Measurements from ENCODE around the gene CRCP. TPM values are rescaled to one million over a fixed set of nuclear protein-coding genes. Genes with fewer than 3 reads are reported as not detected.
"Not testable (repeated sequence)": the region's sequence is repeated elsewhere in the genome, so short reads cannot be mapped to it uniquely, and the experiment has no call there.

Gene CRCP
- polyA plus RNA-seq, 3 donors, result 24.5 to 28.9 (median 25.2) TPM

- no peak for DNase-seq (ENCODE audit: low read depth in 3 of 3, low spot score in 2 of 3)
Measured at GRCh38 chr7:66105263-66105748, 9.3 kb upstream of the CRCP start.

GRCh38 chr7:66108410-66108809, 6.2 kb upstream of the CRCP start:
- DNase-seq (ENCODE audit: low read depth in 3 of 3, low spot score in 2 of 3), result not testable (repeated sequence)

- no peak for DNase-seq (ENCODE audit: low read depth in 3 of 3, low spot score in 2 of 3)
Measured at GRCh38 chr7:66110856-66111255, 3.8 kb upstream of the CRCP start.

- not testable (repeated sequence) for DNase-seq (ENCODE audit: low read depth in 3 of 3, low spot score in 2 of 3)
Measured at GRCh38 chr7:66116680-66117420, 2.2 kb downstream of the CRCP start.

- no peak for DNase-seq (ENCODE audit: low read depth in 3 of 3, low spot score in 2 of 3)
Measured at GRCh38 chr7:66118603-66119002, 4.0 kb downstream of the CRCP start.

- no peak for DNase-seq (ENCODE audit: low read depth in 3 of 3, low spot score in 2 of 3)
Measured at GRCh38 chr7:66119245-66119850, 4.7 kb downstream of the CRCP start.

GRCh38 chr7:66123175-66123528, 8.5 kb downstream of the CRCP start:
- DNase-seq (ENCODE audit: low read depth in 3 of 3, low spot score in 2 of 3), result no peak

- not testable (repeated sequence) for DNase-seq (ENCODE audit: low read depth in 3 of 3, low spot score in 2 of 3)
Measured at GRCh38 chr7:66124569-66124861, 9.9 kb downstream of the CRCP start.

GRCh38 chr7:66125052-66125694, 10.5 kb downstream of the CRCP start:
- DNase-seq (ENCODE audit: low read depth in 3 of 3, low spot score in 2 of 3), result no peak

- DNase-seq (ENCODE audit: low read depth in 3 of 3, low spot score in 2 of 3), result not testable (repeated sequence)
Measured at GRCh38 chr7:66125781-66126352, 11.2 kb downstream of the CRCP start.

- not testable (repeated sequence) for DNase-seq (ENCODE audit: low read depth in 3 of 3, low spot score in 2 of 3)
Measured at GRCh38 chr7:66127172-66127571, 12.5 kb downstream of the CRCP start.

GRCh38 chr7:66138994-66139752, 24.5 kb downstream of the CRCP start:
- no peak for DNase-seq (ENCODE audit: low read depth in 3 of 3, low spot score in 2 of 3)

GRCh38 chr7:66140924-66141323, 26.3 kb downstream of the CRCP start:
- DNase-seq (ENCODE audit: low read depth in 3 of 3, low spot score in 2 of 3), result no peak

GRCh38 chr7:66142334-66142733, 27.7 kb downstream of the CRCP start:
- no peak for DNase-seq (ENCODE audit: low read depth in 3 of 3, low spot score in 2 of 3)

- no peak for DNase-seq (ENCODE audit: low read depth in 3 of 3, low spot score in 2 of 3)
Measured at GRCh38 chr7:66142996-66143395, 28.3 kb downstream of the CRCP start.

GRCh38 chr7:66143876-66144332, 29.3 kb downstream of the CRCP start:
- DNase-seq (ENCODE audit: low read depth in 3 of 3, low spot score in 2 of 3), result no peak

GRCh38 chr7:66145400-66146104, 30.9 kb downstream of the CRCP start:
- DNase-seq (ENCODE audit: low read depth in 3 of 3, low spot score in 2 of 3), result peak; percentile 68 to 87 (median 82)

- DNase-seq (ENCODE audit: low read depth in 3 of 3, low spot score in 2 of 3), result no peak
Measured at GRCh38 chr7:66146701-66147100, 32.1 kb downstream of the CRCP start.

GRCh38 chr7:66147657-66148056, 33.0 kb downstream of the CRCP start:
- DNase-seq (ENCODE audit: low read depth in 3 of 3, low spot score in 2 of 3), result not testable (repeated sequence)

- no peak for DNase-seq (ENCODE audit: low read depth in 3 of 3, low spot score in 2 of 3)
Measured at GRCh38 chr7:66150471-66150870, 35.8 kb downstream of the CRCP start.
